GM13976 (cell line): ENCODE measurements around the gene CPD.

ENCODE experiments used
- DNase-seq: peaks from one replicate; pipeline ENCODE4 v3.0.0; 2012; ENCODE audit warnings: low spot score
- CTCF ChIP-seq: IDR thresholded peaks from 2 replicates; pipeline ENCODE4 v1.5.1; 2012; ENCODE audit warnings: borderline replicate concordance, mild to moderate bottlenecking; ENCODE audit not compliant: insufficient read depth; ENCODE audit errors: extremely low read depth, missing control alignments, control extremely low read depth
- in situ Hi-C: fragments of 300-500 bp; cut with MboI; formaldehyde crosslinking; loops from one replicate; pipeline ENCODE4 v1.12.0; 2022; ENCODE audit warnings: low sequenced_read_pairs, mixed read lengths, inconsistent platforms; ENCODE audit not compliant: unreplicated experiment

Gene CPD

DNA sequence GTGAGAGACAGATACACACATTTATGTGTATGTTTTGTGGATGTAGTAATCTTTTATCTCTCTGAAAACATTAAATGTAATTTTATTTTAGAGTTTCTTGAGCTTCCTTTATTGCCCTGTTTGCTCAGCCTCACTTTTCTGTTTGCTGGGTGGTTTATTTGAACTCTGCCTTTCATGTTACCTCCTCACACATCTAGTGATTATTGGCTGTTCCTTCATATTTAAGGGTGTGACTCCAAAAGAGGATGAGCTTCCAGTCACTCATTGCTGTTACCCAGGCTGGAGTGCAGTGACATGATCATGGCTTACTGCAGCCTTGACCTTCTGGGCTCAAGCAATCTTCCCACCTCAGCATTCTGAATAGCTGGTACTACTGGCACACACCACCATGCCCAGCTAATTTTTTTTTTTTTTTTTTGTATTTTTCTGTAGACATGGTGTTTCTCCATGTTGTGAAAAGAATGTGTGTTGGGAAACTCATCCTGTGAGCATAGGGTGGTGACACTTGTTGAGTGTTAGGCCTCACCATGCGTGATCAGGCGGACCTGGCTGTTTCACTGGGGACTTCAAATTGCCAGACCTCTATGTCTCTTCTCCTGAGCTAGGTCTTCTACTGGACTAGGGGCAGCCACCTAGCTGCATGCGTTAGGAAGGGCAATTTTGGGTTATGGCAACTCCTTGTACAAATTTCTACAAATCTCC is 136.3 kb downstream of the CPD start:
- in situ Hi-C loops: no loop called here
- DNase-seq: no peak
- TF ChIP-seq CTCF: no peak

DNA sequence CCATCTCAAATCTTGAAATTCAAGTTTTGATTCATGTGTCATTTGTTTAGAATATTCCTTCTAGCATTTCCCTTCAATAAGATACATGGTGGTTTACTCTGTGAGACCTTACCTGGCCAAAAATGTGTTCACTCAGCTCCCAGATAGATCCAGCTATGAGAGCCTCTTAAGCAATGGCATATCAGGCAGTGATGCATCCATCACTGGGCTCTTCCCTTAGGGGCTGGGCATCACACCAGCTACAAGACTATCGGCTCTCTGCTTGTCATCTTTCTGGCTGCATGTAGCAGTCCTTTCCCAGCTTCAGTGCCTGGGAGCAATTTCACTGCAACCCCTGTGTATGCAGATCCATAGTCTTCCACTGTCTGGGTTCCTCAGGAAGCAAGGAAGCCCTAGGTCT is 139.1 kb downstream of the CPD start:
- no peak for TF ChIP-seq CTCF
- no peak for DNase-seq
- in situ Hi-C loops: no loop called here

GRCh38 chr17:30519166-30519565 is 140.4 kb downstream of the CPD start:
- no peak for DNase-seq
- no peak for TF ChIP-seq CTCF
- in situ Hi-C loops: no loop called here
